Measurements from ENCODE around the gene COPS3. TPM values are rescaled to one million over a fixed set of nuclear protein-coding genes. Genes with fewer than 3 reads are reported as not detected.

COPS3 gene
- polyA plus RNA-seq, 3 donors = 75.8 to 80.5 (median 79.4) TPM

- no peak for DNase-seq
These were observed 82.8 kb downstream of the COPS3 start for GRCh38 chr17:17198281-17198680.

- DNase-seq = no peak
These were observed 84.3 kb downstream of the COPS3 start for GRCh38 chr17:17196776-17197175.

Other genes with a start within 250 kb of the COPS3 start
- 100 to 1,000 TPM; 164 to 176 (median 171) TPM for gene MPRIP, start 238.8 kb downstream of the COPS3 start, polyA plus RNA-seq (ENCODE audit: insufficient read length in 3 of 3)
- gene PLD6, start 74.9 kb downstream of the COPS3 start, polyA plus RNA-seq (ENCODE audit: insufficient read length in 3 of 3) = 1 to 10 TPM; 2.9 to 4.7 (median 4.6) TPM
- 10 to 100 TPM; 25.8 to 50.3 (median 49.7) TPM for gene FLCN, start 44.1 kb downstream of the COPS3 start, polyA plus RNA-seq (ENCODE audit: insufficient read length in 3 of 3)
- 1 to 10 TPM; 5.6 to 5.9 (median 5.8) TPM for gene NT5M, start 22.1 kb upstream of the COPS3 start, polyA plus RNA-seq (ENCODE audit: insufficient read length in 3 of 3)
- 10 to 100 TPM; 22.6 to 23.7 (median 23.3) TPM for gene MED9, start 195.8 kb upstream of the COPS3 start, polyA plus RNA-seq (ENCODE audit: insufficient read length in 3 of 3)
- 1 to 10 TPM in 1 of 3 donors, under 1 TPM in 2; 0.92 to 1.2 (median 0.94) TPM for gene RASD1, start 215.1 kb upstream of the COPS3 start, polyA plus RNA-seq (ENCODE audit: insufficient read length in 3 of 3)